KBM-7 (cell line): Measurements from ENCODE around the gene D2HGDH.
"Not testable (repeated sequence)": the region's sequence is repeated elsewhere in the genome, so short reads cannot be mapped to it uniquely, and the experiment has no call there.

Experiments
- DNase-seq: peaks from one replicate; pipeline ENCODE4 v3.0.0-alpha.2; 2015
- in situ Hi-C: fragments of 300-500 bp; cut with MboI; formaldehyde crosslinking; loops from 2 replicates; pipeline ENCODE4 v1.14.3; 2020; ENCODE audit warnings: low sequenced_read_pairs, low pct_unique_long_range_greater_than_20kb, mixed read lengths

Gene D2HGDH

GRCh38 chr2:241744028-241744754 lies 9.8 kb downstream of the D2HGDH start:
- in situ Hi-C loops = no loop called here
- DNase-seq = no peak

GRCh38 chr2:241745276-241745675 lies 10.8 kb downstream of the D2HGDH start:
- no peak for DNase-seq
- in situ Hi-C loops = no loop called here

- in situ Hi-C loops = no loop called here
- no peak for DNase-seq
Measured at GRCh38 chr2:241746084-241746483, 11.7 kb downstream of the D2HGDH start.

DNA sequence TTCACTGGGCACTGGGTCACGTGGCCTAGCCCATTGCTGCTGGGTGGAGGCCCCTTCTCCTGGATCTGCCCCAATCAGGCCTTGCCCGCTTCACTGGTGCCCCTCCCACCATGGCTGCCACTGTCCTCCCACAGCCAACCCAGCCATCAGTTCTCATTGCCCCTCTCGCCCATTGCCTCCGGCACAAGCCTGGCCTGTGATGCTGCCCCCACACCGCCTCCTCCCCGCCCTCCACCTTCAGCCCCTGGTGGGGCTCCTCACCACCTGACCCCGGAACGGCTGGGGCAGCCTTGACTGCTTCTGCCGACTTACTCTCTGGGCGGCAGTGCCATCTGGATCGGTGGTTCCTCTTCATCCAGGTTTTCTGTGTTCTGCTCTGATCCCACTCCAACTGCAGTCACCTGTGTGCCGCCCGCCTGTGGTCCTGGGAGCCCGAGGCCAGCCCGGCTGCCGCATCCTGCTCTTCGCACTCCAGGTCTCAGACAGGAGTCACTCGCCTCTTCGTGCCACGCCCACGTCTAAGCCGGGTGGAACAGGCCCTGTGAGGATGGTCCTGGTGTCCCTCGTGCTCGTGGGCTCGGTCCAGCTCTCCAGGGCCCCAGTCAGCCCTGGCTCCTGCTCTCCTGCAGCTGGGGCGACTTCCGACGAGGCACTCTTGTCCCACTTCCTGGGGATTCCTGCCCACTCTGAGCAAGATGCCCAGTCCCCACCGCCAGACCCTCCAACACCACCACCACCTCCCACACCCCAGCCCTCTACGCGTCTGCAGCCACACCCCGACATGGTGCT lies 14.2 kb downstream of the D2HGDH start:
- DNase-seq = no peak
- in situ Hi-C loops = no loop called here

GRCh38 chr2:241750076-241750840 lies 15.8 kb downstream of the D2HGDH start:
- in situ Hi-C loops = no loop called here
- DNase-seq = no peak

- DNase-seq = no peak
- in situ Hi-C loops = no loop called here
Measured at GRCh38 chr2:241751152-241751551, 16.7 kb downstream of the D2HGDH start.

DNA sequence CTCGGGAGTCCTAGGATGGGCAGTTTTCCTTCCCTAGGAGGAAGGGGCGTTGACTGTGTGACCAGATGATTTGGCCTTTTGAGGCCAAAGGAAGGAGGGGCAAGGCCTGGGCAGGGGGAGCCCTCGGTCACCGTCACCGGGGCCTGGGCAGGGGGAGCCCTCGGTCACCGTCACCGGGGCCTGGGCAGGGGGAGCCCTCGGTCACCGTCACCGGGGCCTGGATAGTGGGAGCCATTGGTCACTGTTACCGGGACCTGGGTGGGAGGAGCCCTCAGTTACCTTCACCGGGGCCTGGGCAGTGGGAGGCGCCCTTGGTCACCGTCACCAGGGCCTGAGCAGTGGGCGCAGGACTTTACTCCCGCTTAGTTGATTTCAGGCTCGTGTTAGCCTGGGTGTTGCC lies 17.3 kb downstream of the D2HGDH start:
- in situ Hi-C loops = no loop called here
- DNase-seq = no peak

GRCh38 chr2:241752253-241752652 lies 17.8 kb downstream of the D2HGDH start:
- no peak for DNase-seq
- in situ Hi-C loops = no loop called here

GRCh38 chr2:241752689-241753276 lies 18.4 kb downstream of the D2HGDH start:
- no peak for DNase-seq
- in situ Hi-C loops = no loop called here

- no peak for DNase-seq
- in situ Hi-C loops = no loop called here
Measured at GRCh38 chr2:241753493-241753892, 19.1 kb downstream of the D2HGDH start.

DNA sequence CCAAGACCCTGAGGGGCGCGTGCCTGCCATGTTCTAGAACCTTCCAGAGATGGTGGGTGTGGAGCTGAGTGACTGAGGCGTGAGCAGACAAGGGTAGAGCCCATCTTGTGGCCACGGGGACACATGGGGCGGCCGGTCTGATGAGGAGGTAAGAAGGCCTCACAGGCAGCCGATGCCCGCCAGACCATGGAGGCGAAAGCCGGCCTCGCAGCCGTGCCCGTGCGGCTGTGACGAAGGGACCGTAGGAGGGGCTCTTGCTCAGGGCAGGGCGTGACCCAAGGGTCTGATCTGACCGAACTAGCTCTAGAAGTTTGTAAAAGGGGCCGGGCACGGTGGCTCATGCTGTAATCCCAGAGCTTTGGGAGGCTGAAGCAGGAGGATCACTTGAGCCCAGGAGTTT lies 19.6 kb downstream of the D2HGDH start:
- DNase-seq = no peak
- in situ Hi-C loops = no loop called here

DNA sequence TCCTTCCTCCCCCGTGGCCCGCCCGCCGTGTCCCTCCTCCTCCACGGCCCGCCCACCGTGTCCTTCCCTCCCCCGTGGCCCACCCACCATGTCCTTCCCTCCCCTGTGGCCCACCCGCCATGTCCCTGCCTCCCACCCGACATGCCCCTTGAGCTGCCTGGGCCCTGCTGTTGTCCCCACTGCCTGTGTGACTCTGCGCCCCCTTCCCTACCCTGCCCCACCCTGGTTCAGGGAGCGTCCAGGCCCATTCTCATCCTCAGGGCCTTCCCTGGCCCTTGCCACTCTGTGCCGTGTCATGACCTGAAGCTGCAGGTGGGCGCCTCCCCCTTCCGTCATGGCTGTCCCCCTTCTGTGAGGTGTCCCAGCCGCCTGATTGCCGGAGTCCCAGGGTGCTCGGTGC lies 20.7 kb downstream of the D2HGDH start:
- DNase-seq = no peak

DNA sequence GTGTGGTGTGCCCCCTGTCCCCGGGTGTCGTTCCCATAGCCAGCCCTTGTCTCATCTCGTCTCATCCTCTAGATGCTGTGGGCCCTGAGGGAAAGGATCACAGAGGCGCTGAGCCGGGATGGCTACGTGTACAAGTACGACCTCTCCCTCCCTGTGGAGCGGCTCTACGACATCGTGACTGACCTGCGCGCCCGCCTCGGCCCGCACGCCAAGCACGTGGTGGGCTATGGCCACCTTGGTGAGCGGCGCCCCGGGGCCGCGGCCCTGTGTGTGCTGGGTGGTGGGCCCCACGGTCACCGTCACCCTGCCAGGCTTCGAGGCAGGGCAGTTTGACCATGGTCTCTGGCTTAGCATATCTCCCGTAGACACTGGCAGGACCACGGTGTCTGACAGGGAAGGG lies 21.3 kb downstream of the D2HGDH start:
- in situ Hi-C loops = no loop called here
- DNase-seq = no peak

More for the DNA sequence above, 20.7 kb downstream of the D2HGDH start:
- in situ Hi-C loops = no loop called here

GRCh38 chr2:241759067-241759807 lies 24.8 kb downstream of the D2HGDH start:
- DNase-seq = no peak
- in situ Hi-C loops = no loop called here

DNA sequence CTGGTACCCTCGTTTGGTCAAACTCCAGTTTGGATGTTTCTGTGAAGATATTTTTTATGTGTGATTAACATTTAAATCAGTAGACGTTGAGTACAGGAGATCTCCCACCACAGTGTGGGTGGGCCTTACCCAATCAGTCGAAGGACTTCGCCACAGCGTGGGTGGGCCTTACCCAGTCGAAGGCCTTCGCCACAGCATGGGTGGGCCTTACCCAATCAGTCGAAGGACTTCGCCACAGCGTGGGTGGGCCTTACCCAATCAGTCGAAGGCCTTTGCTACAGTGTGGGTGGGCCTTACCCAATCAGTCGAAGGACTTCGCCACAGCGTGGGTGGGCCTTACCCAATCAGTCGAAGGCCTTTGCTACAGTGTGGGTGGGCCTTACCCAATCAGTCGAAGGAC lies 25.5 kb downstream of the D2HGDH start:
- DNase-seq, in situ Hi-C loops: not testable (repeated sequence)

GRCh38 chr2:241760301-241760771 lies 25.9 kb downstream of the D2HGDH start:
- in situ Hi-C loops = no loop called here

DNA sequence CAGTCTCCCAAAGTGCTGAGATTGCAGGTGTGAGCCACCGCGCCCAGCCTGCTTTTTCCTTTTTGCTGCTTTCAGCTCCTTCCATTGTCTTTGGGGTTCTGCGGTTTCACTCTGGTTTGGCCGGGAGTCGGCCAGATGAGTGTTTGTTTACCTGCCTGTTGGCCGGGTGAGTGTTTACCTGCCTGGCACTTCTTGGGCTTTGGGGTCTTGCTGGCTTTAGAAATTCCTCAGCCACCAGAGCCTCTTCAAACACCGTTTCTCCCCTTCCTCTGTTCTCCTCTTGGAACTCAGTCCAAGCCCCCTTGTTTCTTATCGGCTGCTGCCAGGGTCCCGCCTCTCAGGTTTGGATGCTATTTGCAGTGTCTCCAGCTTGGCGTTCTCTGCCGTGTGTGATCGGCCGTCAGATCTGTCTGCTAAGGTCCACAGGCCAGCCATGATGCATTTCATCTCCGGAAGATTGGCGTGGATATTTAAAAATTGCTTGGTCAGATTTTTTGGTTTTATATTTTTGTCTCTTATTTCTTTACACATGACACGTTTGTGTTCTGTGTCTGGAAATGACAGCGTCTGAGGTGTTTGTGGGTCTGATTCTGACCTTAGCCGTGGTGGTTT lies 28.0 kb downstream of the D2HGDH start:
- DNase-seq = no peak
- in situ Hi-C loops = no loop called here

More at GRCh38 chr2:241760301-241760771, 25.9 kb downstream of the D2HGDH start:
- DNase-seq = no peak

- in situ Hi-C loops = no loop called here
- no peak for DNase-seq
Measured at GRCh38 chr2:241762933-241763369, 28.5 kb downstream of the D2HGDH start.
